ENCODE measurements around the gene FLNC. TPM values are rescaled to one million over a fixed set of nuclear protein-coding genes. Genes with fewer than 3 reads are reported as not detected.

The FLNC gene
- total and polyA plus RNA-seq, 5 donors from 2014 or later, result not detected

GRCh38 chr7:128883622-128884448 lies 53.6 kb downstream of the FLNC start:
- Histone ChIP-seq H3K27me3 (ENCODE audit: control insufficient read depth, insufficient read depth, low read length) (no peaks in the 10 kb centered on the region), H3K27ac (ENCODE audit: insufficient read depth, low read length, poor library complexity, severe bottlenecking) (no peak overlapping the region), H3K4me1 (ENCODE audit: control insufficient read depth, insufficient read depth, low read length, poor library complexity, severe bottlenecking) (no peaks in the 10 kb centered on the region), H3K4me3 (ENCODE audit: low read depth, low read length) (no peak overlapping the region), H3K9me3 (ENCODE audit: control insufficient read depth in 2 of 2, low read length in 2 of 2) (no peaks in the 10 kb centered on the region), H3K36me3 (ENCODE audit: control insufficient read depth, insufficient read depth, low read length) (no peaks in the 10 kb centered on the region)
- peak; percentile 61 to 72 for ATAC-seq (ENCODE audit: low read depth in 2 of 2)
- Mint-ChIP-seq H3K27me3 (no peaks in the 10 kb centered on the region), H3K36me3 (no peaks in the 10 kb centered on the region), H3K4me3 (peak overlapping the region in 1 of 4 donors; percentile 24), H3K27ac (peak overlapping the region in 1 of 3 donors; percentile 94), H3K4me1 (no peaks in the 10 kb centered on the region), H3K9me3 (peaks cover 0 to 2% (median 0%) of the 10 kb centered on the region in 7 donors)
- DNase-seq, result peak; percentile 69 to 78 (median 75)

GRCh38 chr7:128884561-128885369 lies 54.6 kb downstream of the FLNC start:
- Mint-ChIP-seq H3K36me3 (no peaks in the 10 kb centered on the region), H3K4me3 (no peak overlapping the region), H3K27ac (no peak overlapping the region), H3K4me1 (peaks cover 0 to 5% (median 0%) of the 10 kb centered on the region in 4 donors), H3K9me3 (peaks cover 0 to 2% (median 0%) of the 10 kb centered on the region in 7 donors), H3K27me3 (no peaks in the 10 kb centered on the region)
- Histone ChIP-seq H3K4me1 (ENCODE audit: control insufficient read depth, insufficient read depth, low read length, poor library complexity, severe bottlenecking) (no peaks in the 10 kb centered on the region), H3K4me3 (ENCODE audit: low read depth, low read length) (no peak overlapping the region), H3K36me3 (ENCODE audit: control insufficient read depth, insufficient read depth, low read length) (no peaks in the 10 kb centered on the region), H3K27ac (ENCODE audit: insufficient read depth, low read length, poor library complexity, severe bottlenecking) (no peak overlapping the region), H3K9me3 (ENCODE audit: control insufficient read depth in 2 of 2, low read length in 2 of 2) (no peaks in the 10 kb centered on the region), H3K27me3 (ENCODE audit: control insufficient read depth, insufficient read depth, low read length) (no peaks in the 10 kb centered on the region)
- DNase-seq (no peak), ATAC-seq (ENCODE audit: low read depth in 2 of 2) (no peak)

GRCh38 chr7:128885370-128886187 lies 55.4 kb downstream of the FLNC start:
- H3K4me3 Mint-ChIP-seq, result no peak overlapping the region
- ATAC-seq (ENCODE audit: low read depth in 2 of 2) (no peak), DNase-seq (no peak)
- Histone ChIP-seq H3K9me3 (ENCODE audit: control insufficient read depth in 2 of 2, low read length in 2 of 2) (no peaks in the 10 kb centered on the region), H3K36me3 (ENCODE audit: control insufficient read depth, insufficient read depth, low read length) (no peaks in the 10 kb centered on the region), H3K27ac (ENCODE audit: insufficient read depth, low read length, poor library complexity, severe bottlenecking) (no peak overlapping the region), H3K4me3 (ENCODE audit: low read depth, low read length) (no peak overlapping the region), H3K27me3 (ENCODE audit: control insufficient read depth, insufficient read depth, low read length) (no peaks in the 10 kb centered on the region), H3K4me1 (ENCODE audit: control insufficient read depth, insufficient read depth, low read length, poor library complexity, severe bottlenecking) (no peaks in the 10 kb centered on the region)
- H3K9me3 Mint-ChIP-seq, result peaks cover 0 to 2% (median 0%) of the 10 kb centered on the region in 7 donors
- H3K4me1 Mint-ChIP-seq, result peaks cover 0 to 5% (median 0%) of the 10 kb centered on the region in 4 donors
- no peak overlapping the region for H3K27ac Mint-ChIP-seq
- no peaks in the 10 kb centered on the region for H3K36me3 Mint-ChIP-seq
- H3K27me3 Mint-ChIP-seq, result no peaks in the 10 kb centered on the region

GRCh38 chr7:128886391-128887168 lies 56.4 kb downstream of the FLNC start:
- Mint-ChIP-seq H3K27ac (no peak overlapping the region), H3K4me1 (peaks cover 0 to 5% (median 0%) of the 10 kb centered on the region in 4 donors), H3K36me3 (no peaks in the 10 kb centered on the region), H3K9me3 (no peaks in the 10 kb centered on the region), H3K27me3 (peaks cover under 1% of the 10 kb centered on the region), H3K4me3 (no peak overlapping the region)
- Histone ChIP-seq H3K36me3 (ENCODE audit: control insufficient read depth, insufficient read depth, low read length) (no peaks in the 10 kb centered on the region), H3K27me3 (ENCODE audit: control insufficient read depth, insufficient read depth, low read length) (no peaks in the 10 kb centered on the region), H3K4me3 (ENCODE audit: low read depth, low read length) (no peak overlapping the region), H3K4me1 (ENCODE audit: control insufficient read depth, insufficient read depth, low read length, poor library complexity, severe bottlenecking) (peaks cover 4% of the 10 kb centered on the region), H3K9me3 (ENCODE audit: control insufficient read depth in 2 of 2, low read length in 2 of 2) (no peaks in the 10 kb centered on the region), H3K27ac (ENCODE audit: insufficient read depth, low read length, poor library complexity, severe bottlenecking) (no peak overlapping the region)
- DNase-seq (no peak), ATAC-seq (ENCODE audit: low read depth in 2 of 2) (no peak)

GRCh38 chr7:128887169-128888038 lies 57.2 kb downstream of the FLNC start:
- no peak overlapping the region for H3K27ac Mint-ChIP-seq

GRCh38 chr7:128888039-128888755 lies 58.0 kb downstream of the FLNC start:
- Mint-ChIP-seq H3K27me3 (peaks cover 6% of the 10 kb centered on the region), H3K4me3 (no peak overlapping the region)

More at GRCh38 chr7:128887169-128888038, 57.2 kb downstream of the FLNC start:
- Mint-ChIP-seq H3K4me1 (peaks cover 0 to 5% (median 0%) of the 10 kb centered on the region in 4 donors), H3K4me3 (no peak overlapping the region), H3K9me3 (no peaks in the 10 kb centered on the region), H3K27me3 (peaks cover 6% of the 10 kb centered on the region), H3K36me3 (no peaks in the 10 kb centered on the region)
- ATAC-seq (ENCODE audit: low read depth in 2 of 2), result no peak
- no peak for DNase-seq
- Histone ChIP-seq H3K27me3 (ENCODE audit: control insufficient read depth, insufficient read depth, low read length) (peaks cover 3% of the 10 kb centered on the region), H3K9me3 (ENCODE audit: control insufficient read depth in 2 of 2, low read length in 2 of 2) (no peaks in the 10 kb centered on the region), H3K27ac (ENCODE audit: insufficient read depth, low read length, poor library complexity, severe bottlenecking) (no peak overlapping the region), H3K4me1 (ENCODE audit: control insufficient read depth, insufficient read depth, low read length, poor library complexity, severe bottlenecking) (peaks cover 4% of the 10 kb centered on the region), H3K36me3 (ENCODE audit: control insufficient read depth, insufficient read depth, low read length) (no peaks in the 10 kb centered on the region), H3K4me3 (ENCODE audit: low read depth, low read length) (no peak overlapping the region)

More at GRCh38 chr7:128888039-128888755, 58.0 kb downstream of the FLNC start:
- Mint-ChIP-seq H3K36me3 (no peaks in the 10 kb centered on the region), H3K9me3 (no peaks in the 10 kb centered on the region), H3K4me1 (peaks cover 0 to 5% (median 0%) of the 10 kb centered on the region in 4 donors), H3K27ac (no peak overlapping the region)
- peaks cover 4% of the 10 kb centered on the region for H3K4me1 ChIP-seq (ENCODE audit: control insufficient read depth, insufficient read depth, low read length, poor library complexity, severe bottlenecking)
- DNase-seq, result no peak
- H3K27me3 ChIP-seq (ENCODE audit: control insufficient read depth, insufficient read depth, low read length), result peaks cover 3% of the 10 kb centered on the region
- H3K36me3 ChIP-seq (ENCODE audit: control insufficient read depth, insufficient read depth, low read length), result no peaks in the 10 kb centered on the region
- H3K4me3 ChIP-seq (ENCODE audit: low read depth, low read length), result no peak overlapping the region
- ATAC-seq (ENCODE audit: low read depth in 2 of 2), result no peak
- no peaks in the 10 kb centered on the region for H3K9me3 ChIP-seq (ENCODE audit: control insufficient read depth in 2 of 2, low read length in 2 of 2)
- H3K27ac ChIP-seq (ENCODE audit: insufficient read depth, low read length, poor library complexity, severe bottlenecking), result no peak overlapping the region

Measured in CD4-positive, CD25-positive, alpha-beta regulatory T cell (primary cell).